GM19455 (cell line): ENCODE data around the gene ATP2B3.

Experiments used
- ATAC-seq: cut with Tn5 transposase; IDR thresholded peaks from one replicate; pipeline ENCODE4 v1.9.1; 2021; ENCODE audit not compliant: unreplicated experiment

The ATP2B3 gene

GRCh38 chrX:153507484-153508178 lies 9.8 kb upstream of the ATP2B3 start:
- ATAC-seq, result peak; percentile 83

- no peak for ATAC-seq
Measured at GRCh38 chrX:153509592-153509991, 7.8 kb upstream of the ATP2B3 start.

GRCh38 chrX:153510383-153510782 lies 7.1 kb upstream of the ATP2B3 start:
- ATAC-seq, result no peak

- ATAC-seq, result no peak
Measured at GRCh38 chrX:153511784-153512500, 5.5 kb upstream of the ATP2B3 start.

- no peak for ATAC-seq
Measured at GRCh38 chrX:153512501-153512893, 4.9 kb upstream of the ATP2B3 start.

- no peak for ATAC-seq
Measured at GRCh38 chrX:153513265-153513664, 4.2 kb upstream of the ATP2B3 start.

- no peak for ATAC-seq
Measured at GRCh38 chrX:153514259-153514658, 3.2 kb upstream of the ATP2B3 start.

GRCh38 chrX:153515435-153515834 lies 2.0 kb upstream of the ATP2B3 start:
- no peak for ATAC-seq

- ATAC-seq, result no peak
Measured at GRCh38 chrX:153516073-153516472, 1.4 kb upstream of the ATP2B3 start.

- no peak for ATAC-seq
Measured at GRCh38 chrX:153517946-153518834, 748 bp downstream of the ATP2B3 start.

GRCh38 chrX:153519569-153520286 lies 2.3 kb downstream of the ATP2B3 start:
- no peak for ATAC-seq

GRCh38 chrX:153520287-153520917 lies 3.0 kb downstream of the ATP2B3 start:
- no peak for ATAC-seq

- no peak for ATAC-seq
Measured at GRCh38 chrX:153521034-153521433, 3.6 kb downstream of the ATP2B3 start.

GRCh38 chrX:153522259-153522658 lies 4.8 kb downstream of the ATP2B3 start:
- no peak for ATAC-seq

- ATAC-seq, result no peak
Measured at GRCh38 chrX:153523269-153523668, 5.8 kb downstream of the ATP2B3 start.

- no peak for ATAC-seq
Measured at GRCh38 chrX:153524234-153524633, 6.8 kb downstream of the ATP2B3 start.

- no peak for ATAC-seq
Measured at GRCh38 chrX:153525451-153525850, 8.0 kb downstream of the ATP2B3 start.

GRCh38 chrX:153526042-153526441 lies 8.6 kb downstream of the ATP2B3 start:
- no peak for ATAC-seq

GRCh38 chrX:153526801-153527200 lies 9.4 kb downstream of the ATP2B3 start:
- no peak for ATAC-seq

GRCh38 chrX:153527208-153527607 lies 9.8 kb downstream of the ATP2B3 start:
- ATAC-seq, result no peak
